HCT116 (cell line): Measurements from ENCODE around the gene NFE2. TPM values are rescaled to one million over a fixed set of nuclear protein-coding genes. Genes with fewer than 3 reads are reported as not detected.
"Not testable (repeated sequence)": the region's sequence is repeated elsewhere in the genome, so short reads cannot be mapped to it uniquely, and the experiment has no call there.

Experiments
- ATAC-seq: fragments of 200-7000 bp; cut with Tn5 transposase; 2 replicates; pipeline ENCODE4 v1.9.1; 2020; ENCODE audit warnings: mild to moderate bottlenecking, moderate library complexity
- BruUV-seq: library from RNA; stranded (reverse); fragments of 400-500 nt; replicated peaks from 2 replicates; lab custom pipeline; 2021; lab: Mats Ljungman, UMichigan
- CTCF ChIA-PET: fragments of 300-600 bp; sonication (Branson Sonifier 250); formaldehyde crosslinking; loops from one replicate; lab custom pipeline; 2021; ENCODE audit warnings: antibody characterized with exemption; lab: Charles Lee
- POLR2A ChIA-PET: fragments of 300-600, 350-600 bp; sonication (Branson Sonifier 250); formaldehyde crosslinking; loops from one replicate; lab custom pipeline; 2021; ENCODE audit warnings: antibody characterized with exemption; lab: Charles Lee
- RAD21 ChIA-PET, 2 experiments: fragments of 300-600 bp; sonication (Branson Sonifier 250); formaldehyde crosslinking; loops; one replicate each; lab custom pipeline; 2023; ENCODE audit warnings: low total read pairs in 2 of 2; ENCODE audit not compliant: uncharacterized antibody in 2 of 2, unreplicated experiment in 2 of 2, low non-redundant PET in 1 of 2; lab: Charles Lee
- DNase-seq: peaks from one replicate; pipeline ENCODE4 v3.0.0-alpha.2; 2010; ENCODE audit warnings: low read depth, low spot score
- H2AFZ ChIP-seq: fragments of 200-600 bp; shearing (Covaris generic), sonication (generic); 2 replicates; pipeline ENCODE4 v1.6.1; 2017; ENCODE audit warnings: low read depth, mixed run types, mixed read lengths, antibody characterized with exemption, low read length; ENCODE audit not compliant: poor library complexity, severe bottlenecking
- H3K27ac ChIP-seq: 2 replicates; pipeline ENCODE4 v1.5.1; 2012; ENCODE audit warnings: low read depth, low read length
- H3K27me3 ChIP-seq: fragments of 200-600 bp; sonication (generic); 2 replicates; pipeline ENCODE4 v1.6.1; 2016; ENCODE audit warnings: mixed run types, low read length, mixed read lengths; ENCODE audit not compliant: insufficient read depth
- H3K36me3 ChIP-seq, 2 experiments: fragments of 200-500 bp in 1 of 2; fragments of 200-600 bp in 1 of 2; sonication (Bioruptor generic) in 1 of 2; sonication (generic) in 1 of 2; 2 replicates each; pipeline versions ENCODE4 v1.5.1 to v1.6.1; 2014 to 2016; ENCODE audit warnings: low read length in 2 of 2, inconsistent platforms in 1 of 2, mixed read lengths in 1 of 2, mixed run types in 1 of 2; ENCODE audit not compliant: insufficient read depth in 2 of 2, control insufficient read depth in 1 of 2
- H3K4me1 ChIP-seq, 2 experiments: fragments of 200-600 bp in 1 of 2; sonication (generic) in 1 of 2; 2 replicates each; pipeline versions ENCODE4 v1.5.1 to v1.6.1; 2012 to 2017; ENCODE audit warnings: low read length in 2 of 2, inconsistent platforms in 1 of 2, mild to moderate bottlenecking in 1 of 2, mixed read lengths in 1 of 2, mixed run types in 1 of 2, moderate library complexity in 1 of 2; ENCODE audit not compliant: insufficient read depth in 2 of 2, control insufficient read depth in 1 of 2
- H3K4me2 ChIP-seq: fragments of 200-600 bp; sonication (generic); 2 replicates; pipeline ENCODE4 v1.6.1; 2017; ENCODE audit warnings: mixed run types, low read length, mixed read lengths
- H3K4me3 ChIP-seq, 2 experiments: fragments of 200-600 bp in 1 of 2; sonication (generic) in 1 of 2; replicated peaks in 1 of 2; 2 replicates each; pipeline ENCODE4 v1.5.1; 2011 to 2016; ENCODE audit warnings: low read length in 2 of 2, control low read depth in 1 of 2, low read depth in 1 of 2, mild to moderate bottlenecking in 1 of 2, mixed read lengths in 1 of 2, mixed run types in 1 of 2
- H3K79me2 ChIP-seq: fragments of 200-600 bp; sonication (generic); 2 replicates; pipeline ENCODE4 v1.6.1; 2017; ENCODE audit warnings: mild to moderate bottlenecking, mixed run types, low read length, moderate library complexity, mixed read lengths; ENCODE audit not compliant: insufficient read depth
- H3K9ac ChIP-seq: fragments of 200-600 bp; sonication (generic); 2 replicates; pipeline ENCODE4 v1.6.1; 2016; ENCODE audit warnings: low read length, mixed read lengths
- H3K9me2 ChIP-seq: fragments of 200-600 bp; sonication (generic), shearing (Covaris generic); 2 replicates; pipeline ENCODE4 v1.6.1; 2017; ENCODE audit warnings: mixed run types, mild to moderate bottlenecking, moderate library complexity; ENCODE audit not compliant: insufficient read depth
- H3K9me3 ChIP-seq, 2 experiments: fragments of 200-500 bp in 1 of 2; fragments of 200-600 bp in 1 of 2; sonication (Bioruptor generic) in 1 of 2; sonication (generic) in 1 of 2; 2 replicates each; pipeline ENCODE4 v1.6.1; 2014 to 2017; ENCODE audit warnings: low read length in 2 of 2, mixed read lengths in 2 of 2, inconsistent platforms in 1 of 2, low read depth in 1 of 2, mild to moderate bottlenecking in 1 of 2, mixed run types in 1 of 2, moderate library complexity in 1 of 2; ENCODE audit not compliant: control insufficient read depth in 1 of 2, insufficient read depth in 1 of 2
- H4K20me1 ChIP-seq: fragments of 200-600 bp; sonication (generic), shearing (Covaris generic); 2 replicates; pipeline ENCODE4 v1.6.1; 2017; ENCODE audit warnings: mixed run types, mild to moderate bottlenecking, moderate library complexity; ENCODE audit not compliant: insufficient read depth
- CBX3 ChIP-seq: IDR thresholded peaks from 2 replicates; pipeline ENCODE4 v1.6.1; 2012; ENCODE audit warnings: low read depth
- CEBPB ChIP-seq: IDR thresholded peaks from 2 replicates; pipeline ENCODE4 v1.6.1; 2012; ENCODE audit warnings: low read depth
- EGR1 ChIP-seq: IDR thresholded peaks from 2 replicates; pipeline ENCODE4 v1.6.1; 2012; ENCODE audit warnings: low read depth
- ELF1 ChIP-seq: IDR thresholded peaks from 2 replicates; pipeline ENCODE4 v1.6.1; 2012; ENCODE audit warnings: low read depth, borderline replicate concordance
- EZH2phosphoT487 ChIP-seq: fragments of 200-600 bp; IDR thresholded peaks from 2 replicates; pipeline ENCODE4 v1.6.1; 2018; ENCODE audit warnings: antibody characterized with exemption, borderline replicate concordance
- JUND ChIP-seq: IDR thresholded peaks from 2 replicates; pipeline ENCODE4 v1.6.1; 2012
- POLR2A ChIP-seq: IDR thresholded peaks from 2 replicates; pipeline ENCODE4 v1.7.0; 2011; ENCODE audit warnings: borderline replicate concordance; ENCODE audit not compliant: insufficient read depth, insufficient read length; ENCODE audit errors: extremely low read depth
- POLR2AphosphoS5 ChIP-seq: IDR thresholded peaks from 2 replicates; pipeline ENCODE4 v1.6.1; 2011; ENCODE audit warnings: mild to moderate bottlenecking, low read depth, low read length, moderate library complexity
- SIN3A ChIP-seq: IDR thresholded peaks from 2 replicates; pipeline ENCODE4 v1.6.1; 2012; ENCODE audit warnings: low read depth
- SP1 ChIP-seq: IDR thresholded peaks from 2 replicates; pipeline ENCODE4 v1.6.1; 2012; ENCODE audit warnings: low read depth
- TCF7L2 ChIP-seq: IDR thresholded peaks from 2 replicates; pipeline ENCODE4 v1.7.0; 2011; ENCODE audit warnings: borderline replicate concordance, inconsistent platforms; ENCODE audit not compliant: insufficient read depth, insufficient read length; ENCODE audit errors: extremely low read depth
- ZFX ChIP-seq: fragments of 450-650 bp; IDR thresholded peaks from 2 replicates; pipeline ENCODE4 v1.6.1; 2017
- ZNF274 ChIP-seq: fragments of 200-500 bp; sonication (Bioruptor generic); IDR thresholded peaks from 2 replicates; pipeline ENCODE4 v1.6.1; 2014; ENCODE audit warnings: mild to moderate bottlenecking, low read depth, low read length, inconsistent platforms
- intact Hi-C: fragments of 100-400 bp; cut with micrococcal nuclease; formaldehyde crosslinking; loops from 2 replicates; pipeline ENCODE4 v1.10.0; 2022
- total RNA-seq: library from RNA; stranded (reverse); gene quantifications from one replicate; pipeline ENCODE4 v1.2.1, GENCODE V29; 2021; ENCODE audit not compliant: unreplicated experiment
- TF ChIP-seq, protein P1 (sequence below): IDR thresholded peaks from 2 replicates; pipeline ENCODE4 v1.6.1; 2012; ENCODE audit warnings: low read depth

The NFE2 gene
- total RNA-seq, 1 experiment from 2014 or later = 1.3 TPM

DNA sequence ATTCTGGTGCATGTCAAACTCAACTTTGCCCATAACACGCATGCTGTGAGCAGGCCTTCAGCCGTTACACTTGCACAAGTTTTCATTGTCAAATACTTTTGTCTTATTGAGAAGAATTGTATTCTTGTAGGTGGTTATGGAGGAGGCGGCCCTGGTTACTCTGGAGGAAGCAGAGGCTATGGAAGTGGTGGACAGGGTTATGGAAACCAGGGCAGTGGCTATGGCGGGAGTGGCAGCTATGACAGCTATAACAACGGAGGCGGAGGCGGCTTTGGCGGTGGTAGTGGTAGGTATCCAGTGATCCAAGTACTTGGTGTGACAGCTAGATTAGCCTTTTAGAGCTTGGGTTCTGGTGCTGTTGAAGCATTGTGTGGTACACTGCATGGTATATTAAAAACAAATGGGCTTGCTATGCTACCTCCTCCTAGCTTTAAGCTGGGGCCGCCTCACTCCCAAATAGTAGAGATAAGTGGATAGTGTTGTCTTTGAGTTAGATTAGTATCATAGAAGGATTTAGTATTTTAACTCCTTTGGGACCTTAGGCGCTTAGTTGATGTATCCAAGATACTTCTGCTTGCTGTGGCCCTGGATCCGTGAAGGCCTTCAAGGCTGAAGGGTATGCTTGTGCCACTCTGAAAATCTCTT is 17.7 kb downstream of the NFE2 start:
- Histone ChIP-seq H3K9ac (peak overlapping the region; percentile 97), H3K9me2 (no peaks in the 10 kb centered on the region), H3K9me3 (no peaks in the 10 kb centered on the region), H3K27ac (no peak overlapping the region), H3K4me1 (peaks cover 13 to 68% of the 10 kb centered on the region in 2 experiments), H3K27me3 (no peaks in the 10 kb centered on the region), H3K4me3 (peak overlapping the region in 1 of 2 experiments; percentile 81; a peak in 2 of 4 replicates), H3K4me2 (peak overlapping the region; percentile 88), H3K79me2 (peaks cover 72% of the 10 kb centered on the region), H2AFZ (no peak overlapping the region), H4K20me1 (peaks cover 52% of the 10 kb centered on the region), H3K36me3 (peaks cover 42 to 71% of the 10 kb centered on the region in 2 experiments)
- BruUV-seq = no TSS peak
- intact Hi-C loops = no loop called here
- DNase-seq = no peak
- ChIA-PET CTCF (interaction anchor here (0.8 kb wide), 1 partner anchor 11 kb away, joined by 3 read pairs; no protein-coding TSS in a partner anchor), RAD21 (interaction anchor here in 1 of 2 experiments (0.7 kb wide), 1 partner anchor 672 kb away, joined by 3 read pairs; no protein-coding TSS in a partner anchor), POLR2A (interaction anchor here (1.1 to 1.7 kb wide), 2 partner anchors 42 to 76 kb away, joined by 3 to 4 read pairs; partner anchors contain the start of gene COPZ1)
- TF ChIP-seq ZNF274 (no peak), POLR2A (no peak), ZFX (no peak), TCF7L2 (no peak), EZH2phosphoT487 (no peak), POLR2AphosphoS5 (no peak; the same call in none of the 2 replicates), JUND (no peak), EGR1 (no peak), ELF1 (no peak), SIN3A (no peak), CBX3 (no peak), CEBPB (no peak), SP1 (no peak)
- TF ChIP-seq, protein P1, sequence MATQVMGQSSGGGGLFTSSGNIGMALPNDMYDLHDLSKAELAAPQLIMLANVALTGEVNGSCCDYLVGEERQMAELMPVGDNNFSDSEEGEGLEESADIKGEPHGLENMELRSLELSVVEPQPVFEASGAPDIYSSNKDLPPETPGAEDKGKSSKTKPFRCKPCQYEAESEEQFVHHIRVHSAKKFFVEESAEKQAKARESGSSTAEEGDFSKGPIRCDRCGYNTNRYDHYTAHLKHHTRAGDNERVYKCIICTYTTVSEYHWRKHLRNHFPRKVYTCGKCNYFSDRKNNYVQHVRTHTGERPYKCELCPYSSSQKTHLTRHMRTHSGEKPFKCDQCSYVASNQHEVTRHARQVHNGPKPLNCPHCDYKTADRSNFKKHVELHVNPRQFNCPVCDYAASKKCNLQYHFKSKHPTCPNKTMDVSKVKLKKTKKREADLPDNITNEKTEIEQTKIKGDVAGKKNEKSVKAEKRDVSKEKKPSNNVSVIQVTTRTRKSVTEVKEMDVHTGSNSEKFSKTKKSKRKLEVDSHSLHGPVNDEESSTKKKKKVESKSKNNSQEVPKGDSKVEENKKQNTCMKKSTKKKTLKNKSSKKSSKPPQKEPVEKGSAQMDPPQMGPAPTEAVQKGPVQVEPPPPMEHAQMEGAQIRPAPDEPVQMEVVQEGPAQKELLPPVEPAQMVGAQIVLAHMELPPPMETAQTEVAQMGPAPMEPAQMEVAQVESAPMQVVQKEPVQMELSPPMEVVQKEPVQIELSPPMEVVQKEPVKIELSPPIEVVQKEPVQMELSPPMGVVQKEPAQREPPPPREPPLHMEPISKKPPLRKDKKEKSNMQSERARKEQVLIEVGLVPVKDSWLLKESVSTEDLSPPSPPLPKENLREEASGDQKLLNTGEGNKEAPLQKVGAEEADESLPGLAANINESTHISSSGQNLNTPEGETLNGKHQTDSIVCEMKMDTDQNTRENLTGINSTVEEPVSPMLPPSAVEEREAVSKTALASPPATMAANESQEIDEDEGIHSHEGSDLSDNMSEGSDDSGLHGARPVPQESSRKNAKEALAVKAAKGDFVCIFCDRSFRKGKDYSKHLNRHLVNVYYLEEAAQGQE = no peak
- no peak for ATAC-seq

DNA sequence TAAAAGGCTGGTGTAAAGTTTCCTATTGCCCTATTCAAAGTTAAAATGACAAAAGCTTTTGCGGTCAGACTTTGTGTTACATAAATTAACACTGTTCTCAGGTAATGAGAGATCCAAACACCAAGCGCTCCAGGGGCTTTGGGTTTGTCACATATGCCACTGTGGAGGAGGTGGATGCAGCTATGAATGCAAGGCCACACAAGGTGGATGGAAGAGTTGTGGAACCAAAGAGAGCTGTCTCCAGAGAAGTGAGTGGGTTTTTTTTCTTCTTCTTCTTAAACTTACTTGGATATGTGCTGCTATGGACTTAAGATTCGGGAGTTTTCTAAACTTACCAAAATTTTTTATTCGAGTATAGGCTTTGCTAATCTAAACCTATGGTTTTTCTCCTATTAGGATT is 19.1 kb downstream of the NFE2 start:
- H2AFZ ChIP-seq, intact Hi-C loops, H3K9me2 ChIP-seq, DNase-seq, H3K27me3 ChIP-seq, RAD21 ChIA-PET, BruUV-seq, H3K9me3 ChIP-seq, ATAC-seq: not testable (repeated sequence)
- POLR2A ChIA-PET = interaction anchor here (1.0 to 2.8 kb wide), 6 partner anchors 8 to 52 kb away, joined by 5 to 73 read pairs (median 18); partner anchors contain the start of gene COPZ1
- peak overlapping the region; percentile 97 for H3K9ac ChIP-seq
- H4K20me1 ChIP-seq = peaks cover 40% of the 10 kb centered on the region
- H3K36me3 ChIP-seq = peaks cover 41 to 67% of the 10 kb centered on the region in 2 experiments
- peak overlapping the region; percentile 88 for H3K4me2 ChIP-seq
- H3K4me1 ChIP-seq = peaks cover 17 to 60% of the 10 kb centered on the region in 2 experiments
- CTCF ChIA-PET = interaction anchor here (2.5 kb wide), 1 partner anchor 12 kb away, joined by 16 read pairs; no protein-coding TSS in a partner anchor
- H3K79me2 ChIP-seq = peaks cover 85% of the 10 kb centered on the region
- peak overlapping the region; percentile 93 for H3K27ac ChIP-seq
- H3K4me3 ChIP-seq = peak overlapping the region; percentile 81 to 96
